ENCODE data around the gene TRIM39. TPM values are rescaled to one million over a fixed set of nuclear protein-coding genes. Genes with fewer than 3 reads are reported as not detected.

TRIM39 gene
- total and polyA plus RNA-seq, 2 of the 13 experiments (the other 11 are each of a cell fraction or from before 2014, with no cell fraction given), result 7.7 to 14.6 TPM

DNA sequence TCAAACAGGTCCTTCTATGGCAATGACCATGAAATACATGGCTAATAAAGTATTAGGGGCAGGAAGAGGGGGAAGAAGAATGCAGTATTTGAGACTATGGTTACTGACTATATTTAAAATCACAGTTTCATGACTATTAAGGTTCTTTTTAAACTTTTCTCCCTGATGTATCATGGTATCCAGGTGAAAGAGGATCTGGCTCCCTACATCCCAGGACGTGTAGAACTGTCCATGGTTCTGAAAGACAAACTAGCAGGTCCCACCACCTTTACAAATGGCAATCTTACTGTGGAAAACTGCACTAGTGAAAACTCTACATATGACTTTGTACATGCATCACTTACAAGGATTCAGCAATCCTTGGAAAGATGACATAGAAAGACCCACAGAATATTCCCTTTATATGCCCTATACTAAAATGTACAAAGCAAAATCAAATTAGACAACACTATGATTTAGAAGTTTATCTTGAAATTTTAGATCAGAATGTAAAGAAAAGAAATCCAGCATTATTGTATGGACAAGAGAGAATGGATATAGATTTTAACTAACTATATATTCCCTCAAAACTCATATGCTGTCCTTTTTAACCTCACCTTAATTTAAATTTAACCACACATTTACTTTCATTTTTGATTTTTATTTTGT is 51.7 kb downstream of the TRIM39 start (continued):
- TF ChIP-seq, protein P1, sequence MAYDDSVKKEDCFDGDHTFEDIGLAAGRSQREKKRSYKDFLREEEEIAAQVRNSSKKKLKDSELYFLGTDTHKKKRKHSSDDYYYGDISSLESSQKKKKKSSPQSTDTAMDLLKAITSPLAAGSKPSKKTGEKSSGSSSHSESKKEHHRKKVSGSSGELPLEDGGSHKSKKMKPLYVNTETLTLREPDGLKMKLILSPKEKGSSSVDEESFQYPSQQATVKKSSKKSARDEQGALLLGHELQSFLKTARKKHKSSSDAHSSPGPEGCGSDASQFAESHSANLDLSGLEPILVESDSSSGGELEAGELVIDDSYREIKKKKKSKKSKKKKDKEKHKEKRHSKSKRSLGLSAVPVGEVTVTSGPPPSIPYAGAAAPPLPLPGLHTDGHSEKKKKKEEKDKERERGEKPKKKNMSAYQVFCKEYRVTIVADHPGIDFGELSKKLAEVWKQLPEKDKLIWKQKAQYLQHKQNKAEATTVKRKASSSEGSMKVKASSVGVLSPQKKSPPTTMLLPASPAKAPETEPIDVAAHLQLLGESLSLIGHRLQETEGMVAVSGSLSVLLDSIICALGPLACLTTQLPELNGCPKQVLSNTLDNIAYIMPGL (CRISPR knock-in tag; IDR thresholded peaks at IDR 0.05; ENCODE audit: borderline replicate concordance in 1 of 2, low read depth in 1 of 2), result 0 out of 4 replicates have a peak, but pooled peaks of 1 of the 2 experiments have one; percentile 43
- TF ChIP-seq ZNF644 (CRISPR knock-in tag; IDR thresholded peaks at IDR 0.05; ENCODE audit: low read depth), result peak; percentile 89
- TF ChIP-seq ZBTB3 (CRISPR knock-in tag; IDR thresholded peaks at IDR 0.05; ENCODE audit: borderline replicate concordance, low read depth), result no peak
- no peak for TF ChIP-seq ZNF547 (CRISPR knock-in tag; IDR thresholded peaks at IDR 0.05)
- no peak for TF ChIP-seq NFKB2 (CRISPR knock-in tag; IDR thresholded peaks at IDR 0.05; ENCODE audit: borderline replicate concordance)
- TF ChIP-seq ZNF331 (CRISPR knock-in tag; IDR thresholded peaks at IDR 0.05), result peak; percentile 80; the same call in 1 of the 2 replicates
- TF ChIP-seq KLF6 (CRISPR knock-in tag; IDR thresholded peaks at IDR 0.05), result peak; percentile 94
- TF ChIP-seq, protein P2, sequence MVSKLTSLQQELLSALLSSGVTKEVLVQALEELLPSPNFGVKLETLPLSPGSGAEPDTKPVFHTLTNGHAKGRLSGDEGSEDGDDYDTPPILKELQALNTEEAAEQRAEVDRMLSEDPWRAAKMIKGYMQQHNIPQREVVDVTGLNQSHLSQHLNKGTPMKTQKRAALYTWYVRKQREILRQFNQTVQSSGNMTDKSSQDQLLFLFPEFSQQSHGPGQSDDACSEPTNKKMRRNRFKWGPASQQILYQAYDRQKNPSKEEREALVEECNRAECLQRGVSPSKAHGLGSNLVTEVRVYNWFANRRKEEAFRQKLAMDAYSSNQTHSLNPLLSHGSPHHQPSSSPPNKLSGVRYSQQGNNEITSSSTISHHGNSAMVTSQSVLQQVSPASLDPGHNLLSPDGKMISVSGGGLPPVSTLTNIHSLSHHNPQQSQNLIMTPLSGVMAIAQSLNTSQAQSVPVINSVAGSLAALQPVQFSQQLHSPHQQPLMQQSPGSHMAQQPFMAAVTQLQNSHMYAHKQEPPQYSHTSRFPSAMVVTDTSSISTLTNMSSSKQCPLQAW (CRISPR knock-in tag; IDR thresholded peaks at IDR 0.05), result no peak
- TF ChIP-seq ZNF335 (CRISPR knock-in tag; IDR thresholded peaks at IDR 0.05), result peak; percentile 66
- TF ChIP-seq ZSCAN12 (CRISPR knock-in tag; IDR thresholded peaks at IDR 0.05), result no peak
- TF ChIP-seq GATAD1 (CRISPR knock-in tag; IDR thresholded peaks at IDR 0.05), result peak; percentile 65
- no peak for TF ChIP-seq NR3C1 (CRISPR knock-in tag; IDR thresholded peaks at IDR 0.05)
- no peak for TF ChIP-seq RXRA (CRISPR knock-in tag; IDR thresholded peaks at IDR 0.05)
- TF ChIP-seq, protein P3, sequence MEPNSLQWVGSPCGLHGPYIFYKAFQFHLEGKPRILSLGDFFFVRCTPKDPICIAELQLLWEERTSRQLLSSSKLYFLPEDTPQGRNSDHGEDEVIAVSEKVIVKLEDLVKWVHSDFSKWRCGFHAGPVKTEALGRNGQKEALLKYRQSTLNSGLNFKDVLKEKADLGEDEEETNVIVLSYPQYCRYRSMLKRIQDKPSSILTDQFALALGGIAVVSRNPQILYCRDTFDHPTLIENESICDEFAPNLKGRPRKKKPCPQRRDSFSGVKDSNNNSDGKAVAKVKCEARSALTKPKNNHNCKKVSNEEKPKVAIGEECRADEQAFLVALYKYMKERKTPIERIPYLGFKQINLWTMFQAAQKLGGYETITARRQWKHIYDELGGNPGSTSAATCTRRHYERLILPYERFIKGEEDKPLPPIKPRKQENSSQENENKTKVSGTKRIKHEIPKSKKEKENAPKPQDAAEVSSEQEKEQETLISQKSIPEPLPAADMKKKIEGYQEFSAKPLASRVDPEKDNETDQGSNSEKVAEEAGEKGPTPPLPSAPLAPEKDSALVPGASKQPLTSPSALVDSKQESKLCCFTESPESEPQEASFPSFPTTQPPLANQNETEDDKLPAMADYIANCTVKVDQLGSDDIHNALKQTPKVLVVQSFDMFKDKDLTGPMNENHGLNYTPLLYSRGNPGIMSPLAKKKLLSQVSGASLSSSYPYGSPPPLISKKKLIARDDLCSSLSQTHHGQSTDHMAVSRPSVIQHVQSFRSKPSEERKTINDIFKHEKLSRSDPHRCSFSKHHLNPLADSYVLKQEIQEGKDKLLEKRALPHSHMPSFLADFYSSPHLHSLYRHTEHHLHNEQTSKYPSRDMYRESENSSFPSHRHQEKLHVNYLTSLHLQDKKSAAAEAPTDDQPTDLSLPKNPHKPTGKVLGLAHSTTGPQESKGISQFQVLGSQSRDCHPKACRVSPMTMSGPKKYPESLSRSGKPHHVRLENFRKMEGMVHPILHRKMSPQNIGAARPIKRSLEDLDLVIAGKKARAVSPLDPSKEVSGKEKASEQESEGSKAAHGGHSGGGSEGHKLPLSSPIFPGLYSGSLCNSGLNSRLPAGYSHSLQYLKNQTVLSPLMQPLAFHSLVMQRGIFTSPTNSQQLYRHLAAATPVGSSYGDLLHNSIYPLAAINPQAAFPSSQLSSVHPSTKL (CRISPR knock-in tag; IDR thresholded peaks at IDR 0.05), result peak; percentile 64; the same call in 1 of the 2 replicates
- TF ChIP-seq ZNF12 (CRISPR knock-in tag; IDR thresholded peaks at IDR 0.05), result peak; percentile 60; the same call in 1 of the 2 replicates
- TF ChIP-seq ZFP36 (IDR thresholded peaks at IDR 0.05; ENCODE audit: borderline replicate concordance, low read depth, low read length, partially characterized antibody), result no peak
